Astrocyte (in vitro differentiated cells and primary cell): ENCODE measurements around the gene EPRS1. TPM values are rescaled to one million over a fixed set of nuclear protein-coding genes. Genes with fewer than 3 reads are reported as not detected.

ENCODE experiments used
- DNase-seq: peaks from one replicate; pipeline ENCODE4 v3.0.0-alpha.2; 2010; ENCODE audit warnings: low read depth
- FAIRE-seq: peaks from 2 replicates; lab custom pipeline; 2011; peaks lifted over from hg19 to GRCh38; lab: Jason Lieb, UNC
- H2AFZ ChIP-seq: 2 replicates; pipeline ENCODE4 v1.6.0; 2012; ENCODE audit warnings: low read depth, low read length, inconsistent platforms
- H3K27ac ChIP-seq: 2 replicates; pipeline ENCODE4 v1.5.1; 2011; ENCODE audit warnings: low read depth, low read length, inconsistent platforms
- H3K27me3 ChIP-seq: 2 replicates; pipeline ENCODE4 v1.6.0; 2011; ENCODE audit warnings: low read length, inconsistent platforms; ENCODE audit not compliant: insufficient read depth
- H3K36me3 ChIP-seq: 2 replicates; pipeline ENCODE4 v1.5.1; 2011; ENCODE audit warnings: low read length, inconsistent platforms; ENCODE audit not compliant: insufficient read depth
- H3K4me1 ChIP-seq: 2 replicates; pipeline ENCODE4 v1.5.1; 2011; ENCODE audit warnings: low read length, inconsistent platforms; ENCODE audit not compliant: insufficient read depth
- H3K4me2 ChIP-seq: 2 replicates; pipeline ENCODE4 v1.6.0; 2012; ENCODE audit warnings: low read length, inconsistent platforms
- H3K4me3 ChIP-seq: 2 replicates; pipeline ENCODE4 v1.5.1; 2011; ENCODE audit warnings: low read depth, mild to moderate bottlenecking, low read length, inconsistent platforms; ENCODE audit not compliant: insufficient read depth
- H3K79me2 ChIP-seq: 2 replicates; pipeline ENCODE4 v1.6.0; 2012; ENCODE audit warnings: mild to moderate bottlenecking, low read length, inconsistent platforms; ENCODE audit not compliant: insufficient read depth
- H3K9ac ChIP-seq: 2 replicates; pipeline ENCODE4 v1.6.0; 2012; ENCODE audit warnings: mild to moderate bottlenecking, low read length, inconsistent platforms
- H3K9me3 ChIP-seq: 2 replicates; pipeline ENCODE4 v1.5.1; 2012; ENCODE audit warnings: low read depth, mild to moderate bottlenecking, low read length, inconsistent platforms; ENCODE audit not compliant: insufficient read depth
- H4K20me1 ChIP-seq: 2 replicates; pipeline ENCODE4 v1.6.0; 2012; ENCODE audit warnings: low read length, inconsistent platforms; ENCODE audit not compliant: insufficient read depth
- H3K27ac Mint-ChIP-seq: one replicate; pipeline ENCODE4 v1.8.0; 2021; ENCODE audit warnings: mild to moderate bottlenecking, mixed read lengths; ENCODE audit not compliant: unreplicated experiment
- H3K27me3 Mint-ChIP-seq: one replicate; pipeline ENCODE4 v1.8.0; 2021; ENCODE audit warnings: low read depth, mixed read lengths; ENCODE audit not compliant: unreplicated experiment
- H3K36me3 Mint-ChIP-seq: one replicate; pipeline ENCODE4 v1.8.0; 2021; ENCODE audit warnings: low read depth, mixed read lengths; ENCODE audit not compliant: unreplicated experiment
- H3K4me1 Mint-ChIP-seq: one replicate; pipeline ENCODE4 v1.8.0; 2021; ENCODE audit warnings: low read depth, mixed read lengths; ENCODE audit not compliant: unreplicated experiment
- H3K4me3 Mint-ChIP-seq: one replicate; pipeline ENCODE4 v1.8.0; 2021; ENCODE audit warnings: mild to moderate bottlenecking, moderate library complexity, mixed read lengths; ENCODE audit not compliant: unreplicated experiment
- H3K9me3 Mint-ChIP-seq: one replicate; pipeline ENCODE4 v1.8.0; 2021; ENCODE audit warnings: mild to moderate bottlenecking, mixed read lengths; ENCODE audit not compliant: unreplicated experiment
- EZH2 ChIP-seq: IDR thresholded peaks from 2 replicates; pipeline ENCODE4 v1.6.1; 2012; ENCODE audit warnings: mild to moderate bottlenecking, low read length, inconsistent platforms; ENCODE audit not compliant: insufficient read depth
- total RNA-seq: library from RNA; stranded (reverse); gene quantifications from 2 replicates; pipeline ENCODE4 v1.2.1, GENCODE V29; 2021
- TF ChIP-seq, protein P1 (sequence below): IDR thresholded peaks from 2 replicates; pipeline ENCODE4 v1.5.1; 2011; ENCODE audit warnings: low read depth, mild to moderate bottlenecking, inconsistent platforms, low read length, moderate library complexity; ENCODE audit not compliant: insufficient read depth

EPRS1 gene
- total RNA-seq, 1 donor from 2014 or later = 159 TPM

DNA sequence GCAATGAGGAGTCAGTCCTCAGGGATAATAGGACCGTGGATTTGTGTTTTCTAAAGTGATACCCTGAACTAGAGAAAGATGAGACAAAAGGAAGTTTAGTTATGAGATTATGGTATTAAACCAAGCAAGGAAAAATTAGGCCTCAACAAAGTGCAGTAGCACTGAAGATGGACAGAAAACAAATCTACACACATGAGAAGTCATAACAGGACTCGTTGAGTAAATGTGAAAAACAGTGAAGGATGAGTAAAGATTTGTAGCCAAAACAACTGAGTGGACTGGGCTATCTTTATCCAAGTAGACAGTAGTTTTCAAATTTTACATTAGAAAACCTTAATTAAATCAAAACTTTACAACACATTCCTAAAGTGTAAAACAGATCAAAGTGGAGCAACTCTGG lies 15.0 kb downstream of the EPRS1 start:
- no peak overlapping the region for H2AFZ ChIP-seq
- Mint-ChIP-seq H3K27ac (no peak overlapping the region), H3K4me3 (no peak overlapping the region), H3K27me3 (no peaks in the 10 kb centered on the region), H3K9me3 (no peaks in the 10 kb centered on the region), H3K36me3 (no peaks in the 10 kb centered on the region), H3K4me1 (peaks cover 3% of the 10 kb centered on the region)
- FAIRE-seq (peak; percentile 65), DNase-seq (no peak)
- peaks cover 14% of the 10 kb centered on the region for H4K20me1 ChIP-seq
- H3K4me3 ChIP-seq = no peak overlapping the region
- H3K9ac ChIP-seq = no peak overlapping the region
- no peak for TF ChIP-seq EZH2
- TF ChIP-seq, protein P1, sequence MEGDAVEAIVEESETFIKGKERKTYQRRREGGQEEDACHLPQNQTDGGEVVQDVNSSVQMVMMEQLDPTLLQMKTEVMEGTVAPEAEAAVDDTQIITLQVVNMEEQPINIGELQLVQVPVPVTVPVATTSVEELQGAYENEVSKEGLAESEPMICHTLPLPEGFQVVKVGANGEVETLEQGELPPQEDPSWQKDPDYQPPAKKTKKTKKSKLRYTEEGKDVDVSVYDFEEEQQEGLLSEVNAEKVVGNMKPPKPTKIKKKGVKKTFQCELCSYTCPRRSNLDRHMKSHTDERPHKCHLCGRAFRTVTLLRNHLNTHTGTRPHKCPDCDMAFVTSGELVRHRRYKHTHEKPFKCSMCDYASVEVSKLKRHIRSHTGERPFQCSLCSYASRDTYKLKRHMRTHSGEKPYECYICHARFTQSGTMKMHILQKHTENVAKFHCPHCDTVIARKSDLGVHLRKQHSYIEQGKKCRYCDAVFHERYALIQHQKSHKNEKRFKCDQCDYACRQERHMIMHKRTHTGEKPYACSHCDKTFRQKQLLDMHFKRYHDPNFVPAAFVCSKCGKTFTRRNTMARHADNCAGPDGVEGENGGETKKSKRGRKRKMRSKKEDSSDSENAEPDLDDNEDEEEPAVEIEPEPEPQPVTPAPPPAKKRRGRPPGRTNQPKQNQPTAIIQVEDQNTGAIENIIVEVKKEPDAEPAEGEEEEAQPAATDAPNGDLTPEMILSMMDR = no peak
- no peak overlapping the region for H3K27ac ChIP-seq
- no peaks in the 10 kb centered on the region for H3K9me3 ChIP-seq
- H3K36me3 ChIP-seq = peaks cover 25% of the 10 kb centered on the region
- H3K4me1 ChIP-seq = no peaks in the 10 kb centered on the region
- H3K27me3 ChIP-seq = no peaks in the 10 kb centered on the region
- peaks cover 26% of the 10 kb centered on the region for H3K79me2 ChIP-seq
- H3K4me2 ChIP-seq = no peak overlapping the region

- no peak overlapping the region for H3K27ac Mint-ChIP-seq
- TF ChIP-seq, protein P1 = no peak
- TF ChIP-seq EZH2 = no peak
- Histone ChIP-seq H2AFZ (no peak overlapping the region), H3K27me3 (no peaks in the 10 kb centered on the region), H3K9me3 (no peaks in the 10 kb centered on the region), H4K20me1 (no peaks in the 10 kb centered on the region), H3K36me3 (peaks cover 37% of the 10 kb centered on the region), H3K27ac (no peak overlapping the region), H3K79me2 (no peaks in the 10 kb centered on the region), H3K4me3 (no peak overlapping the region), H3K4me1 (no peaks in the 10 kb centered on the region), H3K4me2 (no peak overlapping the region), H3K9ac (no peak overlapping the region)
- H3K4me1 Mint-ChIP-seq = peaks cover 3% of the 10 kb centered on the region
- no peak overlapping the region for H3K4me3 Mint-ChIP-seq
- H3K27me3 Mint-ChIP-seq = no peaks in the 10 kb centered on the region
- no peak for DNase-seq
- no peaks in the 10 kb centered on the region for H3K9me3 Mint-ChIP-seq
- H3K36me3 Mint-ChIP-seq = peaks cover 3% of the 10 kb centered on the region
- no peak for FAIRE-seq
Observed at GRCh38 chr1:220028346-220028895, 17.9 kb downstream of the EPRS1 start.

- Mint-ChIP-seq H3K36me3 (peaks cover 14% of the 10 kb centered on the region), H3K27ac (no peak overlapping the region)
- H3K36me3 ChIP-seq = peaks cover 39% of the 10 kb centered on the region
Observed at GRCh38 chr1:220019071-220019470, 27.2 kb downstream of the EPRS1 start.

More at GRCh38 chr1:220019071-220019470, 27.2 kb downstream of the EPRS1 start:
- Mint-ChIP-seq H3K9me3 (no peaks in the 10 kb centered on the region), H3K27me3 (no peaks in the 10 kb centered on the region), H3K4me1 (peaks cover 3% of the 10 kb centered on the region), H3K4me3 (no peak overlapping the region)
- Histone ChIP-seq H4K20me1 (peaks cover 7% of the 10 kb centered on the region), H3K27ac (no peak overlapping the region), H3K4me1 (no peaks in the 10 kb centered on the region), H3K27me3 (no peaks in the 10 kb centered on the region), H3K9me3 (no peaks in the 10 kb centered on the region), H3K79me2 (no peaks in the 10 kb centered on the region), H3K4me3 (no peak overlapping the region), H3K9ac (no peak overlapping the region), H3K4me2 (no peak overlapping the region), H2AFZ (no peak overlapping the region)
- no peak for DNase-seq
- no peak for FAIRE-seq
- TF ChIP-seq, protein P1 = no peak
- no peak for TF ChIP-seq EZH2
